ENCODE measurements around the gene C1S. TPM values are rescaled to one million over a fixed set of nuclear protein-coding genes. Genes with fewer than 3 reads are reported as not detected.
"Not testable (repeated sequence)": the region's sequence is repeated elsewhere in the genome, so short reads cannot be mapped to it uniquely, and the experiment has no call there.

The C1S gene
- total RNA-seq, 1 experiment from 2014 or later: 0.56 TPM

DNA sequence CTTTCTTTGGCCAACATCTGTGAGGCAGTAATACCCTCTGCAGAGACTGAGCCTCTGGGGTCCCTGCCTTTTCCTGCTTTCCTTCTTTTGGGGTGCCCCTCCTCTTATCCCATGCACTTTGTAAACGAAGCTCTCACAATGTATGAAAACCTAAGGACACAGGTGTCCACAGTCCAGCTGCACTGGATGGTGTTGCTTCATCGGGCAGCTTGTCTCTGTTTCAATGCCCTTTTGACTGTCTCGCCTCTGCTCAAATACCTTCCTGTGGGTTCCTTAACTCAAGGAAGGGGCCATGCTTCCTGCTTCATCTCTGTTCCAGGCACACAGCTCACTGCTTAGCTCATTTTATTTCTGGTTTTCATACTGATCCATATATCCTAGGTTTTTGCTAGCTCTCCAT, 42.1 kb downstream of the C1S start:
- no peak for DNase-seq (ENCODE audit: low spot score)

DNA sequence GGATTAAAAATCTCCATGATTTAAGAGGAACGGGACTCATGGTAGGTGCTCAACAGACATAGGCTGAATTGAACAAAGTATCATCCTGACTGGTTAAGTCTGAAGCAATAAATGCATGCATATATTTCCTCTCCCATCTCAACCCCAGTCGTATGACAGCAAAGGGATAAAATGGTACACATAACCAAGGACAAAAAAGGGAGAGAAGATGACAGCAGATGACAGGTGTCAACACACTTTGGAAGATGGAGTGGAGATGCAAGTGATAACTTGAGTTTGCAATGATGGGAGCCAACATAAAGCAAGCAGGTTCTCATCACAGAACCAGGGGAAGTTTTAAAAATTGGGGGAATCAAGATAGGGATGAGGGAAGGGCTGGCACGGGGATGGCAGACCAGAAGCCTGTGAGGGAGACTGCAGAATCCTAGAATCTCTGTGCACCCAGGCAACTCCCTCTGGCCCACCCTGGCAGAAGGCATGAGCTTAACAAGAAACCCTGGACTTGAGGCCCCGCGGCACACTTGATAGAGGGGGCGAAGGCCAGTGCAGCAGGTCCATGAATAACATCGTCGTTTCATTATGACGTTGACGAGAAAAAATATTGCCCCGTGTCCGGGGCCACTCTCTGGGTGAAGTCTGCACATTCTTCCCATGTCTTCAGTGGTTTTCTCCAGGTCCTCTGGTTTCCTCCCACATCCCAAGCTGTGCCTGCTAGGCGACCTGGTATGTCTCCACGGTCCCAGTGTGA, 43.5 kb downstream of the C1S start:
- no peak for DNase-seq (ENCODE audit: low spot score)

DNA sequence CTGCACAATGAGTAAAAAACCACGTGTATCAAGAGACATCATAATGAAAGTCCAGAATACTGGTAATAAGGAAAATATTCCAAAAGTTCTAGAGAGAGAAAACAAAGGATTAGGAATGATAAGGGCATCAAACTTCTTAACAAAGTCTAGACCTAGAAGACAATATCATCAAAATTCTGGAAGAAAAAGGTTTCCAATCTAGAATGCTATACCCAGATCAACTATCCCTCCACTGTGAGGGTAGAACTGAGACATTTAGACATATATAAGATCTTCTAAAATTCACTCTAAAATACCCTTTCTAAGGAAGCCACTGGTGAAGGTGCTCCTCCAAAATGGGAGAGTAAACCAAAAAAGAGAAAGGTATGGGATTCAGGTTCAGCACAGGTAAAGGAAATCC, 45.6 kb downstream of the C1S start:
- DNase-seq (ENCODE audit: low spot score): no peak

DNA sequence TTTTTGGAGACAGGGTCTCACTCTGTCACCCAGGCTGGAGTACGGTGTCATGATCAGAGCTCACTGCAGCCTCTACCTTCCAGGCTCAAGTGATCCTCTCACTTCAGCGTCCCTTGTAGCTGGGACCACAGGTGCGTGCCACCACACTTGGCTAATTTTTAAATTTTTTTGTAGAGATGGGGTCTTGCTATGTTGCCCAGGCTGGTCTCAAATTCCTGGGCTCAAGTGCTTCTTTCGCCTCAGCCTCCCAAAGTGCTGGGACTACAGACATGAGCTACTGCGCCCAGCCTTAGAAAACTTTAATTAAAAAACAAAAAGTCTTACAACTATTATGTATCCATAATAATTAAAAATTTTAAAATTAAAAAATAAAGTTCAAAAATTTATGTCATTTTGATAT, 46.7 kb downstream of the C1S start:
- not testable (repeated sequence) for DNase-seq (ENCODE audit: low spot score)

DNA sequence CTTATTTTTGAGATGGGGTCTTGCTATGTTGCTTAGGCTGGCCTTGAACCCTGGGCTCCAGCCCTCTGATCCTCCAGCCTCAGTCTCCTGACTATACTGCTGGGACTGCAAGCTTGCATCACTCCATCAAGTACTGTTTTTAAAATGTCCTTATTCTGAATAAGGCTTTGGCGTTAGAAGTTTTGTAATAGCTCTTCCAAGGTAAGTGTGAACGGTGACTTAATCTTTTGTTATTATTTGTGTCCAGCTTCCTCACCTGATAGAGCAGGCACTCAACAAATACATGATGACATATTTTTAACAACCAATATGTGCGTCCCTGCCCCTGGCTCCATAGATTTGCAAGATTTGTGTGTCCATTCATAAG, 47.1 kb downstream of the C1S start:
- DNase-seq (ENCODE audit: low spot score): peak; percentile 26

DNA sequence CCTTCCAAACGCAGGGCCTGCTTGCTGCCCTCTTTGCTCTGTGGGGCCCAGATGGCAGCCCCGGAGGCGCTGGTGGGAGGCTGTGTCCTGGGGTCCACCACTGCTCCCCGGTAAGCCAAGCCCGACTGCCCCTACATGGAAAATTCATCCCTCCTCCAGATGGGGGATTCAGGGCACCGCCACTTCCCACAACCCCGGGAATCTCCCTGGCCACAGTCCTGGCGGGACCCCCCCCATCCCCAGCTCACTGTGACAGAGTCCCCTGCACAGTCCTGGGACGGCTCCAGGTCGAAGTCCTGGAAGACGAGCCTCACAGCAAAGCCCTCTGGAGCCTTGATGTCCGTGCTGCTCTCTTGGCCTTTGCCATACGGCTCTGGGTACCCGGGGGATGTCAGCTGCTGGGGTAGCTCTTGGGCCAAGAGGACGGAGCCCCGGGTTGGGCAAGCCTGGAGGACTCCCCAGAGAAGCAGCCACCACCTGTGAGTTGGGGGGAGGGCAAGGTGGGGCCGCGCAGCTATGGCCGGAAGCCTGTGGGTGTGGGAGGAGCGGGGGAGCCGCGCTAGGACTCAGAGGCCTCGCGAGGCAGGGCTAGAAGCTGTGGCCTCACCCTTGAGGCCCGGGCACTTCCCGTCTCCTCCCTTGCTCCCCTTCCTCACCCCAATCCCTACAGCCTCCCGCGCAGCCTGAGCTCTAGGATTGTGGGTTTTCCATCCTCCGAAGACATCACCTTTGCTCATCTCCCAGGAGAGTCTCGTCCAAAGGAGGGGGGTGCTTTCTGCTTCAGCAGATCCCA, 47.7 kb downstream of the C1S start:
- DNase-seq (ENCODE audit: low spot score): peak; percentile 80

DNA sequence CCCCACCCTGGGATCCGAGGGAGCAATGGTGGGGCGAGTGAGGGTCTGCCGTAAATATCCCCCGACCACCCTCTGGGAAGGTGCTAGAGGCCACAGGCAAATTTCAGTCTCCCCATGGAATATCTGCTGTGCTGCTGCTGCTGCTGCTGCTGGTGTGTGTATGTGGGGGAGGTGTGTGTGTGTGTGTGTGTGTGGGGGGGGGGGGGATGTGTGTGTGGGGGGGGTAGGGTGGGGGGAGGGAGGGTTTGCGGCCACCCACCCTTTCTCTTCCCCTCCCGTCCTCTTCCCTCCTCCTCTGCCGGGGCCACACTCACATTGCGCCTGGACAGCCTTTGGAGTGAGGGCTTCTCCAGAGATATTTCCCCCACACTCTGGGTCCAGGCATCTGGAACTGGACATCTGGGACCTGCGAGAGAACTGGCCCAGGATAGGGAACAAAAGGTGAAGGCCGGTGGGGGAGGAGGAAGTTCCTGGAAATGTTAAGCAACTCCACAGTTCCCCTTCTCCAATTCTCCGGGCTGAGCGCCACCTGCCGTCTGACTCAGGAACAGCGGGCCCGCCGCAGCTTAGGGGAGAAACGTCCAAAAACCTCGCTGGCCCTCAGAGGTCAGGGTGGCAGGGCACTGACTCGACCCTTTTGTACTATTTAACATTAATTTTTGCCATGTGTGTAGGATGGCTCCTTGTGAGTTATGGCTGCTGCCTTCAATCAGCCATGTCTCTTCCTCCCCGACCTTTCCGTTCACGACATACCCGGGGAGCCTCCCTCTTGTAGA, 48.5 kb downstream of the C1S start, which contains the start of gene C1RL:
Gene C1RL (minus strand): TSS at position 419 of the 776 bp plus-strand sequence. CDS start 34 bp downstream, at position 385.
- DNase-seq (ENCODE audit: low spot score): peak; percentile 86

DNA sequence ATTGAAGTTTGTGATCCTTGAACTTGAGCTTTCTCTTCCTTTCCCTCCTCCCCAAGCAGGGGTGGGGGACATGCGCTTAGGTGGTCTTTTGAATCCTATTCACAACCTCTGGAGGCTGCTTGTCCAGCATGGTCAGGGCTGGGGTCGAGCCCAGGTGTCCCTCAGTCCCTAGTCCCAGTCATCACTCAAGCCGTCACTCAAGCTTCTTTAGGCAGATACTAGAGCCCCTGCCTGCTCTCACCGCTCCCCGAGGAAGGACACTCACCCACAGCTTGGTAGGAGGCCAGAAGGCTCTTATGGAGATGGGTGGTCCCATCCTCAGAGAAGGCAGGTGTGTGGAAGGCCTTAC, 49.0 kb downstream of the C1S start:
- DNase-seq (ENCODE audit: low spot score): no peak

DNA sequence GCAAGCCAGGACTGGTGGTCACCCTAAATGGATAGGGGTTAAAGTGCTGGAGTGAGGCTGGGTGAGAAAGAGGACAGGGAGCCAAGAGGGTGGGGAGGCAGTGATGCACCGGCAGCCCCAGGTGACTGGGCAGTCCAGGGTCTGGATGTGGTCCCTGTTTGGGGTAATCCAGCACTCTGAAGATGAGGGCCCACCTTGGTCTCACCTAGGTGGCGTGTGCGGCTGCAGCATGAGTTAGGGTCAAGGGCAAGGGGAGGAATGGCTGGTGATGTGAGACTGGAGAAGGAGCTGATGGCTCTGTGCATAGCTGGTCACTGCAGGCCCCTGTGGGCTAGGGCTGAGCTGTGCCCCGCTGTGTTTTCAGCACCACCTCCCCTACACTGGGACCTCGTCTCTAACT, 50.1 kb downstream of the C1S start:
- no peak for DNase-seq (ENCODE audit: low spot score)

DNA sequence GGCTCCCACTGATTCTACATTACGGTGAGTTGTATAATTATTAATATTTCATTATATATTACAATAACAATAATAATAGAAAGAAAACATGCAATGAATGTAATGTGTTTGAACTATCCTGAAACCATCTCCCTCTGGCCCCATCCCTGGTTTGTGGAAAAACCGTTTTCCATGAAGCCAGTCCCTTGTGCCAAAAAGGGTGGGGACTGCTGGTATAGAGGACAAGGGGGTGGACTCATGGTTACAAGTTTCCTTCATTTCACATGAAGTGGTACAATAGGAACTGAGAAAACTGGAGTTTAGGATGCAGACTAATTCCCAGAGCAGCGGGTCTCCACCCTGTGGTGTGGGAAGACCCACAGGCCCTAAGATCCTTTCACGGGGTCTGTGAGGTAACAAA, 51.5 kb downstream of the C1S start:
- DNase-seq (ENCODE audit: low spot score): no peak

DNA sequence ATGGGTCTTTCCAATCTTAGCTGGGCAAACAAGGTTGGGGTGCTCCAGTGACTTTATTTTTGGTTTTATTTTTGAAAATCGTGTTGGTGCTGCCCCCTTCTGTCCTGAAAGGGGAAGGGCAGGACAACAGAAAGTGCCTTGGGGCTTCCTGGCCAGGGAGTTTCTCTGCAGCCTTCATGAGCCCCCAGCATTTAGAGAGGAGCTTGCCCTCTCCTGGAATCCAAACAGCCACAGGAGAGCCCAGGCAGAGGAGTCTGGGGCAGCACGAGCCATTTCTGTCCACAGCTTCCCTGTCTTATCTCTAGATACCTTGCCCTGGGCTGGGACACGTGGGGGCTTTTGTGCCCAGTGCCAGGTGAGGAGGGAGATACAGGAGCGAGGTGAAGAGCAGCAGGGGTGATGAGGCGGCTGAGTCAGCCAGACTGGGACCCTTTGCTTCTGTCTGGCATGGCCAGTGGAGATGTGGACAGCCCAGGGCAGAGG, 52.9 kb downstream of the C1S start:
- peak; percentile 48 for DNase-seq (ENCODE audit: low spot score)

DNA sequence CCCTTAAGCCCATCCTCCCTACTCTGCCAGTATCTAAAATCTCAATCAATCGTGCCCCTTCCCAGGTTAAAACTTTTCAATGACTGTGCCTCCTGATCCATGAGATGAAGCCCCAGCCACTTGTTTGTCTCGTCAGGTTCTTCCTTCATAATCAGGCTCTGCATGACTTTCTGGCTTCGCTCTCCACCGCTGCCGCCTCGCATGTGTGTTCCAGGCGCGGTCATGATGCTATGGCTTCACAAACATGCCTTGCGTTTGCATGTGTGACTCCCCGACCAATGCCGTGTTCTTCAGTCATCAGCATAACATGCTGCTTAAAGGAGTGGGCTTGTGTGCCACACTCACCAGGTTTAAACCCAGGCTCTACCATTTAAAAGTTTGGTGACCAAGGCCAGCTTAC, 53.5 kb downstream of the C1S start:
- DNase-seq (ENCODE audit: low spot score): no peak

DNA sequence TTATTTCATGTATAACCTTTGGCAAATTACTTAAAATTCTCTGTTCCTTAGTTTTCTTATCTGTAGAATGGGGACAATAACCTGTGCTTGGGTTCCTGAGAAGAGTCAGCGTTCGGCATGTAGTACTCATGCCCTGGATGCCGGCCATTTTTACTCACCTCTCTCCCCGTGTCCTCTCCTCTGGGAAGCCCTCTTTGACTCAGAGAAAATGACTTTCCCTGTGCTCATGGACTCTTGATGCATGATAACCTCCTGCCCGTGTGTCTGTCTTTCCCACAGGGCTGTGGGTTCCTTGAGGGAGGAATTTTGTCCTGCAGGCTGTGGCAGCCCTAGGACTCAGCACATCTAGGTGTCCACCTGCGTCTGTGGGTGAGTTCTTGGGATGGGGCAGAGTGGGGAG, 54.3 kb downstream of the C1S start:
- no peak for DNase-seq (ENCODE audit: low spot score)

DNA sequence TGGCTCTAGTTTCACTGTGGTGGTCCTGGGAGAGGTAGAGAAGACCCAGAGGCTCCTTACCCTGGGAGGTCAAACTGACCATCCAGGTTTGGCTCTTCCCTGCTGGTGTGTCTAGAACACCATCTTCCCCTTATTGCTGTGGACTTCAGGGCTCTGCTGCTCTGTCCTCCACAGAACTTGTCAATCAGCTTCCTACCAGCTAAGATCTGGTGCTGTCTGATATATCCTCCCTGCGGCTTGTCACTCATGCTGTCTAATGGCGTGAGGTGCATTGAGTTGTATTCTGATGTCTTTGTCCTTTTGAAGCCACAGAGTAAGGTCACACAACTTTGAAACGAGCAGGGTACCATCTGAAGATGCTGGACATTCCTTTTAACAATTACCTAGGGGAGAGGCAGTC, 55.7 kb downstream of the C1S start:
- no peak for DNase-seq (ENCODE audit: low spot score)

DNA sequence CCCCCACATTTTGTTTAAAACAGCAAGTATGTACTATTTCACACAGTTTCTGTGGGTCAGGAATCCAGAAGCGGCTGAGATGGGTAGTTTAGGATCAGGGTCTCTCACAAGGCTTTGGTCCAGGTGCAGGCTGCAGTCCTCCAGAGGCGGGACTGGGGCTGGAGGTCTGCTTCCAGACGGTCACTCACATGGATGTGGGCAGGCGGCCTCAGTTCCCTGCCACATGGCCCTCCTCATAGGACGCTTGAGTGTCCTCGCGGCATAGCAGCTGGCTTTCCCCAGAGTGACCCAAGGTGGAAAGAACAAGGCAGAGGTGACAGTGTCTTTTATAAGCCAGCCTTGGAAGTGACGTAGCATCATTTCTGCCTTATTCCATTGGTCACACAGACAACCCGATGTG, 56.4 kb downstream of the C1S start:
- DNase-seq (ENCODE audit: low spot score): no peak

DNA sequence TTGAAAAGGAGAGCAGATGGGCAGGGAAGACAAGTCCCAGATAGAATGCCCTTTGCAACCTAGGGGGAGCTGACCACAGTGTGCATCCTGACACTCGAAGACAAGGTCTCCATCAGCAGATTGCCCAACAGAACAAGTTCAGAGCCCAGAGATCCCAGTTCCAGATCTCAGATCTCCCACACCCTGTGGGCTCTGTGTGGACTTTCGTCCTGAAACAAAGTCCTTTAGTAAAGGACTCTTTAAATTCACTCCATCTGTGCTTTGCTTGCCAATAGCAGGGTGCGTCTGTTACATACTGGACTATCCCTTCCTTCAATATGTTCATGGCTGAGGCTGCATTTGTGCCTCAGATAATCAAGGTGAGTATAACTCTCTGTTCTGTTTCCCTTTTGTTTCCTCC, 57.2 kb downstream of the C1S start:
- DNase-seq (ENCODE audit: low spot score): no peak

DNA sequence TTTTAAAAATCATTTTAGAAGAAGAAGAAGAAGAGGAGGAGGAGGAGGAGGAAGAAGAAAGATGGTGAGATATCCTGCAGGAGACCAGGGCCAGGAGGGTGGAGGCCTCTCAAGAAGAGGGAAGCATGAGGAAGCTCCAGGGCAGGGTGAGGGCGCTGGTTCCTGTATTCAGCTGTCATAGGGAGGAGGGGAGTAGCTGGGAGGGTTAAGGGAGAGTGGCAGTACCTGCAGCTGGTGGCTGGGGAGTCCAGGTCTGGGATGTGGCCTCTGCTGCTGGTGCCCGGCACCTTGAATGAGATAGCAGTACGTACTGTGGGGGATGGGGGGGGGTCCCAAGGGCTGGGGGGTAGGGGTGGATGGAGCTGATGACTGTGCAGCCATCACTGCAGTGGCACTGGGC, 58.4 kb downstream of the C1S start:
- no peak for DNase-seq (ENCODE audit: low spot score)

DNA sequence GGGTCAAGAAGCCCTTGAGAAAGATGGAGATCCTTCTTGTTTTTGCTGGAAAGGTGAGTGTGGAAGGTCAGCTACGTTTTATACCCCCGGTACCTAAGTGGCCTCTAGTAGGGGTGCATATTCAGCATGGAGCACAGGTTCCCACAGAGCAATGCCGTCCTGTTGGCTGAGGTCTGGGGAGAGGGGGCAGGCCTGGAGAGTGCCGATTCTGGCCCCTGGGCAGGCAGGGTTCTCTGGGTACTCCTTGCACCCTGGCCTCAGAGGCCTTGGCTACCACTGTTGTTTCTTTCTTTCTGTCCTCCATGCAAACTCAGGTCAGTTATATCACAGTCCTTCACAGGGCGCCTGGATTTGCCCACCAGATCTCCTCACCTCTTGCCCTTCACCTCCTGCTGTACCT, 59.6 kb downstream of the C1S start:
- no peak for DNase-seq (ENCODE audit: low spot score)
